GM10248 (cell line): ENCODE data around the gene IL23R.
"Not testable (repeated sequence)": the region's sequence is repeated elsewhere in the genome, so short reads cannot be mapped to it uniquely, and the experiment has no call there.

Experiments used
- CTCF ChIA-PET: fragments of 300-600 bp; sonication (Branson Sonifier 250); formaldehyde crosslinking; extraction: SDS; loops from one replicate; lab custom pipeline; 2021; ENCODE audit warnings: antibody characterized with exemption; lab: Yijun Ruan, JAX
- POLR2A ChIA-PET: fragments of 350-650 bp; sonication (Branson Sonifier 250); formaldehyde crosslinking; extraction: SDS; loops from one replicate; lab custom pipeline; 2020; ENCODE audit warnings: antibody characterized with exemption; lab: Yijun Ruan, JAX
- DNase-seq: peaks from one replicate; pipeline ENCODE4 v3.0.0; 2012; ENCODE audit errors: extremely low spot score
- CTCF ChIP-seq: IDR thresholded peaks from 2 replicates; pipeline ENCODE4 v1.5.1; 2012; ENCODE audit warnings: mild to moderate bottlenecking, low read depth; ENCODE audit errors: extremely low read depth, missing control alignments, control extremely low read depth

The IL23R gene

GRCh38 chr1:67194209-67194863 lies 28.1 kb downstream of the IL23R start:
- ChIA-PET POLR2A (no interaction called here), CTCF (interaction anchor here (0.9 to 1.4 kb wide), 4 partner anchors 18 to 306 kb away, joined by 3 to 8 read pairs (median 3); no protein-coding TSS in a partner anchor)
- DNase-seq = peak; percentile 29
- no peak for TF ChIP-seq CTCF

- TF ChIP-seq CTCF = no peak
- DNase-seq = no peak
- CTCF ChIA-PET = interaction anchor here (0.9 kb wide), 1 partner anchor 9 kb away, joined by 3 read pairs; no protein-coding TSS in a partner anchor
- POLR2A ChIA-PET = no interaction called here
These were observed 34.5 kb downstream of the IL23R start for GRCh38 chr1:67200755-67201154.

- DNase-seq = no peak
- POLR2A ChIA-PET = no interaction called here
- CTCF ChIA-PET = interaction anchor here (0.7 to 2.7 kb wide), 2 partner anchors 11 to 35 kb away, joined by 3 to 32 read pairs; partner anchors contain the start of gene IL23R
- TF ChIP-seq CTCF = no peak
These were observed 35.6 kb downstream of the IL23R start for GRCh38 chr1:67201891-67202290.

- TF ChIP-seq CTCF = no peak
- DNase-seq = no peak
- ChIA-PET POLR2A (no interaction called here), CTCF (interaction anchor here (1.3 to 2.7 kb wide), 2 partner anchors 9 kb away, joined by 13 to 32 read pairs; no protein-coding TSS in a partner anchor)
These were observed 38.2 kb downstream of the IL23R start for GRCh38 chr1:67204298-67204980.

GRCh38 chr1:67207398-67207797 lies 41.1 kb downstream of the IL23R start:
- DNase-seq, CTCF ChIA-PET, POLR2A ChIA-PET: not testable (repeated sequence)

- CTCF ChIA-PET = interaction anchor here (2.1 to 8.3 kb wide), 3 partner anchors 15 to 64 kb away, joined by 7 to 87 read pairs (median 55); no protein-coding TSS in a partner anchor
These were observed 42.0 kb downstream of the IL23R start for GRCh38 chr1:67208217-67208616.

More at GRCh38 chr1:67208217-67208616, 42.0 kb downstream of the IL23R start:
- POLR2A ChIA-PET = no interaction called here
- no peak for DNase-seq
- TF ChIP-seq CTCF = no peak
